GM23248 (cell line): ENCODE results near the gene MYEOV. TPM values are rescaled to one million over a fixed set of nuclear protein-coding genes. Genes with fewer than 3 reads are reported as not detected.

ENCODE experiments used
- DNase-seq: peaks from one replicate; pipeline ENCODE4 v3.0.0-alpha.2; 2015
- H2AFZ ChIP-seq: fragments of 200-600 bp; sonication (generic); 2 replicates; pipeline ENCODE4 v1.6.1; 2016; ENCODE audit warnings: antibody characterized with exemption
- H3F3A ChIP-seq: fragments of 200-600 bp; sonication (generic); 2 replicates; pipeline ENCODE4 v1.6.1; 2016; ENCODE audit warnings: mild to moderate bottlenecking, antibody characterized with exemption, mixed run types; ENCODE audit not compliant: insufficient read depth
- H3K27ac ChIP-seq: fragments of 200-600 bp; sonication (generic); 2 replicates; pipeline ENCODE4 v1.5.1; 2016; ENCODE audit warnings: mild to moderate bottlenecking
- H3K27me3 ChIP-seq: fragments of 200-600 bp; sonication (generic); replicated peaks from 2 replicates; pipeline ENCODE4 v1.6.1; 2016; ENCODE audit warnings: mild to moderate bottlenecking; ENCODE audit not compliant: insufficient read depth
- H3K36me3 ChIP-seq: fragments of 200-600 bp; sonication (generic); 2 replicates; pipeline ENCODE4 v1.6.1; 2016; ENCODE audit warnings: low read depth, mild to moderate bottlenecking
- H3K4me1 ChIP-seq: fragments of 200-600 bp; sonication (generic); 2 replicates; pipeline ENCODE4 v1.6.1; 2016; ENCODE audit warnings: mild to moderate bottlenecking; ENCODE audit not compliant: insufficient read depth
- H3K4me2 ChIP-seq: fragments of 200-600 bp; sonication (generic); one replicate; pipeline ENCODE4 v1.6.1; 2016; ENCODE audit warnings: mild to moderate bottlenecking; ENCODE audit not compliant: unreplicated experiment
- H3K4me3 ChIP-seq: fragments of 200-600 bp; sonication (generic); 2 replicates; pipeline ENCODE4 v1.5.1; 2016; ENCODE audit warnings: mild to moderate bottlenecking
- H3K79me2 ChIP-seq: fragments of 200-600 bp; sonication (generic); 2 replicates; pipeline ENCODE4 v1.6.1; 2016; ENCODE audit warnings: mild to moderate bottlenecking; ENCODE audit not compliant: insufficient read depth
- H3K9ac ChIP-seq: fragments of 200-600 bp; sonication (generic); 2 replicates; pipeline ENCODE4 v1.6.1; 2016; ENCODE audit warnings: mild to moderate bottlenecking
- H3K9me2 ChIP-seq: fragments of 200-600 bp; sonication (generic); 2 replicates; pipeline ENCODE4 v1.6.1; 2016; ENCODE audit warnings: mixed run types, mild to moderate bottlenecking, moderate library complexity; ENCODE audit not compliant: insufficient read depth
- H3K9me3 ChIP-seq: fragments of 200-600 bp; sonication (generic); one replicate; pipeline ENCODE4 v1.6.1; 2017; ENCODE audit warnings: low read depth
- H4K20me1 ChIP-seq: fragments of 200-600 bp; sonication (generic); 2 replicates; pipeline ENCODE4 v1.6.0; 2016; ENCODE audit not compliant: insufficient read depth
- EZH2 ChIP-seq: fragments of 200-600 bp; sonication (generic); IDR thresholded peaks from 2 replicates; pipeline ENCODE4 v1.6.1; 2018; ENCODE audit warnings: antibody characterized with exemption, mild to moderate bottlenecking; ENCODE audit not compliant: insufficient read depth, poor library complexity, severe bottlenecking
- EZH2phosphoT487 ChIP-seq: fragments of 200-600 bp; sonication (generic); IDR thresholded peaks from 2 replicates; pipeline ENCODE4 v1.6.1; 2018; ENCODE audit warnings: antibody characterized with exemption, moderate library complexity, mild to moderate bottlenecking, low read depth; ENCODE audit not compliant: insufficient read depth
- WGBS, 2 experiments: methylation state at CpG; one replicate each; pipeline ENCODE4 v1.1.6; 2015 to 2017; ENCODE audit warnings: low lambda C conversion rate in 2 of 2, low coverage in 1 of 2; ENCODE audit errors: missing lambda C conversion rate in 2 of 2; 5-methylcytosine and 5-hydroxymethylcytosine counted together
- in situ Hi-C: fragments of 300-500 bp; cut with MboI; formaldehyde crosslinking; loops from 2 replicates; pipeline ENCODE4 v1.15.0; 2020
- polyA plus RNA-seq: library from polyadenylated mRNA; unstranded; fragments of >200 nt; fragmentation: Nextera tagmentation; extraction: Ambion mirVana; gene quantifications from 2 replicates; pipeline ENCODE4 v1.2.1, GENCODE V29; 2016
- total RNA-seq: library from RNA; depleted of rRNA; stranded (reverse); fragments of >200 nt; shearing (Covaris generic); gene quantifications from 2 replicates; pipeline ENCODE4 v1.2.3, GENCODE V29; 2014; rRNA removed

MYEOV gene
- total RNA-seq (0.63 and 0.86 TPM in 2 replicates), polyA plus RNA-seq (7.2 and 8.7 TPM in 2 replicates)

DNA sequence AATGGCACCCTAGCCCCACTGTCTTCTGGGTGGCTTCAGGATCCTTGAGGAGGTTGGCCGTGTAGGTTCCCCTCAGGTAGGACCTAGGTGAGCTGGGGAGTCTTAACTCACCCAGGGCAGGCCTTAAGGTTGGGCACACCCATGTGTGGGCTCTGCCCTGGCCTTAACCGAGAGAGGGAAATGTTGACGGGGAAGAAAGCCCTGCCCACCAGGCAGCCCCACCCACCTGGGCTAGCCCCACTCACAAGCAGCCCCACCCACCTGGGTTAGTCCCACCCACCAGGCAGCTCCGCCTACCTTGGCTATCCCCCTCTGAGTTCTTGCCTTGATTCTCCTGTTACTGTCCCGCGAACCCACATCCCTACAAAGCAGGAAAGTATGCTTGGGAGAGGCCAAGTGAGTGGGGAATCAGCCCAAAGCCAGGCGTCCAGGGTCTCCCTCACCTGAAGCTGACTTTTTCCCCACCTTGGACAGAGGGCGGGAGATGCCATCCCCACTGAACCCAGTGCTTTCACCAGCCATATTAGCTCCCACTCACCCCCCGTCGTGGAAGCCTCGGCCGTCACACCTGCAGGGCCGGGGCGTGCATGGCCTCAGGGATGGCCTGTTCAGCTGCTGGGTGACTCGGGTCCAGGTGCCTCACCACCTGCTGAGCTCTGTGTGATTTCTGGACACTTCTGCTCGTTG, at the start of gene MYEOV:
MYEOV (plus strand) TSS at position 337 of the 687 bp plus-strand sequence. CDS start 1,200 bp downstream, outside the sequence.
- H3K4me2 ChIP-seq, result no peak within 1 kb of the TSS
- H3K27me3 ChIP-seq, result no peaks in the 10 kb centered on the region
- DNase-seq, result peak; percentile 61

GRCh38 chr11:69244266-69244665, 49.7 kb upstream of the MYEOV start:
- in situ Hi-C loops, result no loop called here
- no peak overlapping the region for H3K4me3 ChIP-seq
- peaks cover 17% of the 10 kb centered on the region for H3K27me3 ChIP-seq
- H3K4me1 ChIP-seq, result no peaks in the 10 kb centered on the region
- no peak overlapping the region for H3K27ac ChIP-seq
- H3K9ac ChIP-seq, result no peak overlapping the region
- H3K9me3 ChIP-seq, result no peaks in the 10 kb centered on the region
- no peaks in the 10 kb centered on the region for H3F3A ChIP-seq
- H3K9me2 ChIP-seq, result no peaks in the 10 kb centered on the region
- 80 to 87% methylated on average over 3 of the region's 3 CpGs for WGBS, 2 experiments
- H3K4me2 ChIP-seq, result no peak overlapping the region
- no peak overlapping the region for H2AFZ ChIP-seq
- TF ChIP-seq EZH2 (no peak), EZH2phosphoT487 (no peak)
- no peak for DNase-seq
- no peaks in the 10 kb centered on the region for H4K20me1 ChIP-seq
- H3K36me3 ChIP-seq, result no peaks in the 10 kb centered on the region
- no peaks in the 10 kb centered on the region for H3K79me2 ChIP-seq

More for the DNA sequence above, at the start of gene MYEOV:
- no peak within 1 kb of the TSS; the same call in 1 of the 2 replicates for H3K4me3 ChIP-seq
- WGBS, 2 experiments, result 94% methylated on average over 16 of the region's 16 CpGs
- peaks cover 28% of the 10 kb centered on the region for H3F3A ChIP-seq
- H3K9me2 ChIP-seq, result no peaks in the 10 kb centered on the region
- TF ChIP-seq EZH2 (no peak), EZH2phosphoT487 (no peak)
- peaks cover 27% of the 10 kb centered on the region for H3K4me1 ChIP-seq
- no peaks in the 10 kb centered on the region for H3K36me3 ChIP-seq
- no peak within 1 kb of the TSS for H3K27ac ChIP-seq
- no peaks in the 10 kb centered on the region for H4K20me1 ChIP-seq
- no peak within 1 kb of the TSS for H3K9ac ChIP-seq
- H2AFZ ChIP-seq, result no peak within 1 kb of the TSS
- H3K79me2 ChIP-seq, result no peaks in the 10 kb centered on the region
- in situ Hi-C loops, result loop anchor here (10.0 kb wide), 1 partner anchor 341 kb away; no protein-coding TSS in a partner anchor
- H3K9me3 ChIP-seq, result no peaks in the 10 kb centered on the region

GRCh38 chr11:69245041-69245440, 48.9 kb upstream of the MYEOV start:
- 33 to 42% methylated on average over 2 of the region's 2 CpGs for WGBS, 2 experiments
- no peak overlapping the region for H3K27ac ChIP-seq
- no peak for DNase-seq

GRCh38 chr11:69245491-69246345, 48.2 kb upstream of the MYEOV start:
- H3K27ac ChIP-seq, result no peak overlapping the region
- H2AFZ ChIP-seq, result no peak overlapping the region
- H3K9me3 ChIP-seq, result no peaks in the 10 kb centered on the region
- DNase-seq, result no peak
- H3K27me3 ChIP-seq, result peaks cover 25% of the 10 kb centered on the region
- H3K4me3 ChIP-seq, result no peak overlapping the region
- in situ Hi-C loops, result no loop called here
- H3K79me2 ChIP-seq, result no peaks in the 10 kb centered on the region
- no peak overlapping the region for H3K4me2 ChIP-seq
- H3K9me2 ChIP-seq, result no peaks in the 10 kb centered on the region
- no peaks in the 10 kb centered on the region for H3F3A ChIP-seq
- no peaks in the 10 kb centered on the region for H4K20me1 ChIP-seq
- no peak overlapping the region for H3K9ac ChIP-seq
- no peaks in the 10 kb centered on the region for H3K36me3 ChIP-seq
- no peak for TF ChIP-seq EZH2
- TF ChIP-seq EZH2phosphoT487, result no peak
- WGBS, 2 experiments, result 66 to 69% methylated on average over 16 of the region's 16 CpGs
- no peaks in the 10 kb centered on the region for H3K4me1 ChIP-seq

More at GRCh38 chr11:69245041-69245440, 48.9 kb upstream of the MYEOV start:
- no peaks in the 10 kb centered on the region for H3K79me2 ChIP-seq
- no peak overlapping the region for H3K4me3 ChIP-seq
- H2AFZ ChIP-seq, result no peak overlapping the region
- no peaks in the 10 kb centered on the region for H3K4me1 ChIP-seq
- no peak overlapping the region for H3K9ac ChIP-seq
- in situ Hi-C loops, result no loop called here
- no peak overlapping the region for H3K4me2 ChIP-seq
- no peaks in the 10 kb centered on the region for H4K20me1 ChIP-seq
- no peaks in the 10 kb centered on the region for H3K36me3 ChIP-seq
- no peaks in the 10 kb centered on the region for H3F3A ChIP-seq
- no peak for TF ChIP-seq EZH2phosphoT487
- TF ChIP-seq EZH2, result no peak
- no peaks in the 10 kb centered on the region for H3K9me3 ChIP-seq
- no peaks in the 10 kb centered on the region for H3K9me2 ChIP-seq
- H3K27me3 ChIP-seq, result peaks cover 20% of the 10 kb centered on the region
